Neural cell (in vitro differentiated cells): ENCODE results near the gene ST6GALNAC4.

Source experiments
- CTCF ChIP-seq: fragments of 450-650 bp; IDR thresholded peaks from 2 replicates; pipeline ENCODE4 v1.5.1; 2014; ENCODE audit warnings: antibody characterized with exemption, mild to moderate bottlenecking, moderate library complexity; ENCODE audit not compliant: poor library complexity, severe bottlenecking
- RAD21 ChIP-seq: fragments of 450-650 bp; conservative IDR thresholded peaks from 2 replicates; pipeline ENCODE4 v1.6.1; 2014; ENCODE audit warnings: antibody characterized with exemption, mild to moderate bottlenecking, moderate library complexity
- REST ChIP-seq: IDR thresholded peaks from 2 replicates; pipeline ENCODE4 v1.6.1; 2012; ENCODE audit warnings: borderline replicate concordance

GRCh38 chr9:127903557-127904475 lies 13.0 kb downstream of the ST6GALNAC4 start:
- TF ChIP-seq REST = no peak
- TF ChIP-seq CTCF = no peak
- TF ChIP-seq RAD21 = no peak
